Astrocyte (in vitro differentiated cells and primary cell): ENCODE results near the gene CIDEB.
"Not testable (repeated sequence)": the region's sequence is repeated elsewhere in the genome, so short reads cannot be mapped to it uniquely, and the experiment has no call there.

ENCODE experiments used
- EZH2 ChIP-seq: IDR thresholded peaks from 2 replicates; pipeline ENCODE4 v1.6.1; 2012; ENCODE audit warnings: mild to moderate bottlenecking, low read length, inconsistent platforms; ENCODE audit not compliant: insufficient read depth
- TF ChIP-seq, protein P1 (sequence below): IDR thresholded peaks from 2 replicates; pipeline ENCODE4 v1.5.1; 2011; ENCODE audit warnings: low read depth, mild to moderate bottlenecking, inconsistent platforms, low read length, moderate library complexity; ENCODE audit not compliant: insufficient read depth

DNA sequence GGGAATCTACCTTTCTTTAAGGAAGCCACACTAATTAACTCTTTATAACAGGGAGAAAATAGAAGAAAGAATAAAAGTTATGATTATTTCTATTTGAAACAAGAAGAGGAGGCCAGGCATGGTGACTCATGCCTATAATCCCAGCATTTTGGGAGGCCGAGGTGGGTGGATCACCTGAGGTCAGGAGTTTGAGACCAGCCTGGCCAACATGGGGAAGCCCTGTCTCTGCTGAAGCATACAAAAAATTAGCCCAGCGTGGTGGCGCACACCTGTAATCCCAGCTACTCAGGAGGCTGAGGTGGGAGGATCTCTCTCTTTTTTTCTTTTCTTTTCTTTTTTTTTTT lies 46.7 kb upstream of the CIDEB start:
- TF ChIP-seq, protein P1, sequence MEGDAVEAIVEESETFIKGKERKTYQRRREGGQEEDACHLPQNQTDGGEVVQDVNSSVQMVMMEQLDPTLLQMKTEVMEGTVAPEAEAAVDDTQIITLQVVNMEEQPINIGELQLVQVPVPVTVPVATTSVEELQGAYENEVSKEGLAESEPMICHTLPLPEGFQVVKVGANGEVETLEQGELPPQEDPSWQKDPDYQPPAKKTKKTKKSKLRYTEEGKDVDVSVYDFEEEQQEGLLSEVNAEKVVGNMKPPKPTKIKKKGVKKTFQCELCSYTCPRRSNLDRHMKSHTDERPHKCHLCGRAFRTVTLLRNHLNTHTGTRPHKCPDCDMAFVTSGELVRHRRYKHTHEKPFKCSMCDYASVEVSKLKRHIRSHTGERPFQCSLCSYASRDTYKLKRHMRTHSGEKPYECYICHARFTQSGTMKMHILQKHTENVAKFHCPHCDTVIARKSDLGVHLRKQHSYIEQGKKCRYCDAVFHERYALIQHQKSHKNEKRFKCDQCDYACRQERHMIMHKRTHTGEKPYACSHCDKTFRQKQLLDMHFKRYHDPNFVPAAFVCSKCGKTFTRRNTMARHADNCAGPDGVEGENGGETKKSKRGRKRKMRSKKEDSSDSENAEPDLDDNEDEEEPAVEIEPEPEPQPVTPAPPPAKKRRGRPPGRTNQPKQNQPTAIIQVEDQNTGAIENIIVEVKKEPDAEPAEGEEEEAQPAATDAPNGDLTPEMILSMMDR: not testable (repeated sequence)
- not testable (repeated sequence) for TF ChIP-seq EZH2
